Measurements from ENCODE around the gene ZNF317.

The ZNF317 gene
- total RNA-seq = 120 to 171 reads per million in 2 donors

DNA sequence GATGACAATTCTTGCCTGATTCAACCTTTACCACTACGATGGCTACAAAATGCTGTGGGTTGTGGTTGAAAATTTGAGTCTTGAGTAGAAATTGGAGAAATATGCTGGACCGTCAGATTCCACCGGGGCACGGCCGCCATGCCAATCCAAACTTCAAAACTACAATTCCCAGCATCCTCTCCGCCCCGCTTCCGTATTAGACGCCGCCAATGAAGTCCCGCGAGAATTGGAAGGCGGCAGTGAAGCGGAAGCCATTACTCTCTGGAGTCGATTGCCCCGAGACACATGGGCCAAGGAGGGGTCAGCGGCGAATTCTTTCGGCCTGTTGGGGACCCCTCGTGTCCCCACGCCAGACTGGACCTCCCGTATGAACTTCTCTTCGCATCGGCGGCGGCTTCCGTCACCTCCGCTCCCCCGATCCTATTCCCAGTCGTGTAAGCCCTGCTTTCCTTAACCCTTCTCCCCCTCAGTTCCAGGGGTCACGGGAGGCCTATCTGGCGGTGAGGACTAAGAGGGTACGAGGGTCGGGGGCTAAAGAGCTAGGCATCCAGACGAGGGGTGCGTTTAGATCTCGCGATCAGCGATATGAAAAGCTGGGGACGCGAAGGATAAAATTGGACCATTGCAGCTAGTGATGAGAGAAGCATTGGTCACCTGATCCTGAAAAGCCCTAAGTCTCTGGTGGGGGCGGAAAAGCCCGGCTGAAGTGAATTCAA lies at the start of gene ZNF317:
ZNF317 (plus strand) TSS at position 239 of the 716 bp plus-strand sequence. CDS start 15,620 bp downstream, outside the sequence.
- peak; percentile 60 to 94 (median 84) for DNase-seq

DNA sequence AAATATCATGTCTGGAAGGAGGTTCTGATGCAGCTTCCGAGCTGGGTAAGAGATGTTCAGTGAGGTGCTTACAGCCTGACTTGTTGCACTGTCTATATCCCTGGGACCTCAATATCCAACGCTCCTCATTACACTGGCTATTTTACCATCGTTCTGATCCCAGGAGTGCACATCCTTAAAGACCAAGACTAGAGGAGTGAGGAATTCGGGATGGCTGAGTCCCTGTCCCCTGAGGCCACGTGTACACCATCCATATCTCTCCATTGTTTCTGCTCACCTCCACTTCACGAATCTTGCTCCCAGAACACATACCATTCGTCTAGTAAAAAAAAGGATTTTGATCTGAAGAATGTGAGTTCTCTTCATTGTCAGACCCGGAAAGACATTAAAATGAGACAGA lies 32.8 kb upstream of the ZNF317 start, which contains the start of gene OR7G2:
OR7G2 (minus strand) TSS at position 101 of the 400 bp plus-strand sequence. CDS start 4,232 bp downstream, outside the sequence.
- DNase-seq = no peak

DNA sequence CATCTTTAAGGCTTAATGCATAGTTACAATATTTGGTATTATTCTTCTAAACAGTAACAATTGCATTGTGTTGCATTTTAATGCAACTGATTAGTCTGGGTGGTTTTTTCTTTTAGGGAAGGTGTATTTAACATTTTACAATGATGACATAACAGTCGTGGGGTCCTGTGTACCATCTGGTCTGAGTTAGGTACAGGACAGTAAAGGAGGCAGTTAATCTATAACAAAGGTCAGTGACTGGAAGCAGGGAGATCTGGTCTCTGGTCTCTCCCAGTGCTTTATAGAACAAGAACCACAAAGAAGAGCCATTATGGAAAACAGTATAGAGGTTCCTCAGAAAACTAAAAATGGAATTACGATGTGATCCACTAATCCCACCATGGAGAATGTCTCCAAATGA lies 30.2 kb upstream of the ZNF317 start:
- no peak for DNase-seq

DNA sequence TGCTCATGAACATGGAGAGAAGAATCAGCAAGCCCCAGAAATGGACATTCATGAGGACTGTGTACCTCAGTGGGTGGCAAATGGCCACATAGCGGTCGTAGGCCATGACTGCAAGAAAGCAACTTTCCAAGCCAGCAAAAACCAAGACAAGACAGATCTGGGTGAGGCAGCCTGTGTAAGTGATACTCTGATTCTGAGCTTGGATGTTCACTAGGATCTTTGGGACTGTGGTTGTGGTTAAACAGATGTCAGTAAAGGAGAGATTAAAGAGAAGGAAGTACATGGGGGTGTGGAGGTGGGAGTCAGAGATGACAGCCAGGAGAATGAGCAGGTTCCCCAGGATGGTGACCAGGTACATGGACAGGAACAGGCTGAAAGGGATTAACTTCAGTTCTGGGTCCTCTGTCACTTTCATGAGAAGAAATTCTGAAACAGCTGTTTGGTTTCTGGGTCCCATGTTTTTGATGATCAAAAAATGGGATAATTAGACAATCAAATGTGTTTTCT lies 24.8 kb upstream of the ZNF317 start, which contains the start of gene OR7G1:
OR7G1 (minus strand) TSS at position 457 of the 507 bp plus-strand sequence; CDS start at position 457, 0 bp downstream.
- no peak for DNase-seq

DNA sequence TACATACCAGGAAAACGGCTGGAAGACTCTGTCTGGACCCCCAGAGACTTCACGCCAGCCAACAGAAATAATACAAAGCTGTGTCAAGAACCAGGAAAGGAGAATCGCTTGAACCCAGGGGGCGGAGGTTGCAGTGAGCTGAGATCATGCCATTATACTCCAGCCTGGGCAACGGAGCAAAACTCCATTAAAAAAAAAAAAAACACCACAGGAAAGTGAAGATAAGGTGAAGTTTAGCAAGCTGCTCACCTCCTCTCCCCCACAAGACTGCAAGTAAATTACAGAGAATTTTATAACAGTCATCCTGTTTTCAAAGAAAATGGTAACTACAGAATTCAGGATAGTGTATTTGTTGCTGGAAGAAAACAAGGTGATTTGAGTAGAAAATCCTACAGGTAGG lies 23.6 kb upstream of the ZNF317 start:
- DNase-seq = no peak

DNA sequence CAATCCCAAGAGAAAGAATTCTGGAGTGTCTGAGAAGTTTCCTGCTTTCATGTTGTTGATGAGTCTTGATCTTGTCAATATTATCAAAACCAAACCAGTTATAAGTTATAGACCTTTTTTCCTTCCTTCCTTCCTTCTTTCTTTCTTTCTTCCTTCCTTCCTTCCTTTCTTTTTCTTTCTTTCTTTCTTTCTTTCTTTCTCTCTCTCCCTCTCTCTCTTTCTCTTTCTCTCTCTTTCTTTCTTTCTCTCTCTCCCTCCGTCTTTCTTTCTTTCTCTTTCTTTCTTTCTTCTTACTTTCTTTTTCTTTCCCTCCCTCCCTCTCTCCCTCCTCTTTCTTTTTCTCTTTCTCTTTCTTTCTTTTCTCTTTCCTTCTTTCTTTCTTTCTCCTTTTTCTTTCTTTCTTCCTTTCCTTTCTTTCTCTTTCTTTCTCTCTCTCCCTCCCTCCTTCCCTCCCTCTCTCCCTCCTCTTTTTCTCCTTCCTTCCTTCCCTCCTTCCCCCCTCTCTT lies 13.2 kb upstream of the ZNF317 start, which contains the start of gene OR7G3:
OR7G3 (minus strand) TSS at position 51 of the 506 bp plus-strand sequence; CDS start at position 51, 0 bp downstream.
- DNase-seq = no peak

DNA sequence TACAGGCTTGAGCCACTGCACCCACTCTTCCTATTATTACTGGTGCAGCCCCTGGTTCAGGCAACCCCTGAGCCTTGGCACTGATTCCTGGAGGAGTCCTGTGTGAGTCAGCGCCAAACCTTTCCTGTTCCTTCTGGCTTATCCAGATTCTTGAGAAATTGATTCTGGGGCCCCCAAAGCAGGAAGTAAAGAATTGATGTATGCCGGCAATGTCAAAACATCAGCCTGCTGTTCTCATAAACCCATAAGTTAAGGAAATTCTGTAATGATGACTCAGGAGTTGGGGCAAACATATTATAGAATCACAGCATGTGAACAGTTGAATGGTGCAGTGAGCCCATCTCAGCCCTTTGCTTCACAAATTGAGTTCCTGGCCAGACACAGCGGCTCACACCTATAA lies 12.0 kb upstream of the ZNF317 start:
- no peak for DNase-seq

DNA sequence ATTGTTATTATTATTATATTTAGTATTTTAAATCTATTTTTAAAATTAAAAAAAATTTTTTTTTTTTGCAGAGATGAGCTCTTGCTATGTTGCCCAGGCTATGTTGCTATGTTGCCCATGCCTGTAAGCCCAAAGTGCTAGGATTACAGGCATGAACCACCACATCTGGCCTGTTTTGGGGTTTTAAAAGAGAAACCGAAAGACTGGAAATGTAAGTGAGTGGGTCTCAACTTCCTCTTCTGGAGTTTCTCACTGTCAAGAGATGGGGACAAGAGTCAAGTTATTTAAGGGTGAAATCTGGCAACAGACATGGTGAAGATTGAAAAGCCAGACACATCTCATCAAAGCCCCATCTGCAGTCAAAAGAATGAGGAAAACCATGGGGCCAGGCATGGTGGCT lies 9.2 kb upstream of the ZNF317 start:
- DNase-seq = peak in 1 of 5 experiments; percentile 6

DNA sequence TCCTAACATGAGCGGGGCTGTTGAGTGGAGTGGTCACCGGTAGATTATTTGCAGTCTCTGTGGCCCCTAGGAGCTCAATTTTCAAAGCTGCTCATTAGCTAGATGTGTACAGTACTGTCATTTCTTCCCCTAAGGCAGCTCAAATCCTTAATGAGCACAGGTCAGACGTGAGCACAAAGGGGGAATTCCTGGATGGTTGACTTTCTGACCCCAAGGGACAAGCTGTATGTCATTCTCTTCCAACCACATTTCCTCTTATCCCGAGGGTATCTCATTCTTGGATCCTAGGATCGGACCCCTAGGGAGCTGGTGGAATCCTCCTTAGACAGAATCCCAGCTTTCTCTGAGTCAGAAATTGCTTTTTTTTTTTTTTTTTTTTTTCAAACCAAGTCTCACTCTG lies 7.8 kb upstream of the ZNF317 start:
- DNase-seq = no peak

DNA sequence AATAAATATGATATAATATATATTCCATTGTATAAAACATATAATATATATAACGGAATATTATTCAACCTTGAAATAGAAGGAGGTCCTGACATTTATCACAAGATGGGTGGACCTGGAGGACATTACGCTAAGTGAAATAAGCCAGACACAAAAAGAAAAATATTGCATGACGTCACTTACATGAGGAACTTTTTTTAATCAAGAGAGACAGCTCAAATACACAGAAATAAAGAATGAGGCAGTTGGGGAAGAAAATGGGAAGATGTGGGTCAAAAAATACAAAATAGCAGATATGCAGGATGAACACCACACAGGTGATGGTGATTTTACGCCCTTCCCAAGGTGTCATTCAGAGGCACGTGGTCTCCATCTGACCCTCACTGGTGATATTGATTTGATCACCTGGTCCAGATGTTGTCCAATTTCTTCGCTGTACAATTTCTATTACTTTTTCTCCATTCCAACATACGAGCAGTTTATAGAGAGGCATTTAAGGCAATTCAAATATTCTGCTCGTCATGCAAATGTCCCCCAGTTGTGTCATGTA lies 513 bp upstream of the ZNF317 start:
- no peak for DNase-seq

DNA sequence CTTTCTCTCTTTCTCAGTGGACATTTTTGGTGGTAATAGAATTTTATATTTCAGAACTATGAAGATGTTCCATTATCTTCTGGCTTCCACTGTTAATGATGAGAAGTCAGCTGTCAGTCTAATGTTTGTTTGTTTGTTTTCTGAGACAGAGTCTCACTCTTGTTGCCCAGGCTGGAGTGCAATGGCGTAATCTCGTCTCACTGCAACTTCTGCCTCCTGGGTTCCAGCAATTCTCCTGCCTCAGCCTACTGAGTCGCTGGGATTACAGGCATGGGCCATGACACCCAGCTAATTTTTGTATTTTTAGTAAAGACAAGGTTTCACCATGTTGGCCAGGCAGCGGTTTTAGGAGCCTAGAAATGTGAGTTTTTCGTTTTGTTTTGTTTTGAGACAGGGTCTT lies 4.7 kb downstream of the ZNF317 start:
- peak in 1 of 5 experiments; percentile 19 for DNase-seq

DNA sequence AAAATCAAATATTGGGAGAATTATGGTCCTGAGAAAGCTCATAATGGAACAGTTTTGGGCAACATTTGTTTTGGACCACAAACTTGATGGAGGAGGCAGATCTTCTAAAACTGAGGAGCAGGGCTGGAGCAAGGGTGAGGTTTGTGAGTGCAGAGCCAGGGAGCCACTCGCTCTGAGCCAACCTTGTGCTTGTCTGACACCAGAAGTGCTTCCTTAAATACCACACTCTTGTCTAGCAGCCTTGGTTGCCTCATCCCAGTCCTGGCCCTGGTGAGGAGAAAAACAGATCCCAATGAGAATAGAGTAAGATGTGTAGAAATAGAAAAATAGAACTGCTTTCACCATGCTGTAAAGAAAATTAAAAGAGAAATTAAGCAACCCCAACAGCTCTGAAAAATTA lies 6.7 kb downstream of the ZNF317 start:
- no peak for DNase-seq

DNA sequence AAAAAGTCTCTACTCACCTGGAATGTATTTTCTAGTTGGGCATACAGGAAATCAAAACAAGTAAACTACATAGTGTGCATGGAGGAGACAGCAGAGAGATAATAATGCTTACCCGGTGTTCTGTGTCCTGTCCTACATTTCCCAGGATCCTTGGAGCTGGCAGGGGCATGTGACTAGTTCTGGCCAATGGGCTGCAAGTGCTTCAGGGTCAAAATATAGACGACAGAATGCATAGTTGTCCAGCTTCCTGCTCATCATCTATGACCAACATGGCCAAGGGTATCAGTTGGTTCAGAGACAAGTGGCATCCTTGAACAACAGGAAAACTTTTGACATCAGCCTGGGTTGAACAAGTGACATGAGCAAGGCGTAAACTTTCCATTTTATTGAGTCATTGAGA lies 8.5 kb downstream of the ZNF317 start:
- DNase-seq = no peak

DNA sequence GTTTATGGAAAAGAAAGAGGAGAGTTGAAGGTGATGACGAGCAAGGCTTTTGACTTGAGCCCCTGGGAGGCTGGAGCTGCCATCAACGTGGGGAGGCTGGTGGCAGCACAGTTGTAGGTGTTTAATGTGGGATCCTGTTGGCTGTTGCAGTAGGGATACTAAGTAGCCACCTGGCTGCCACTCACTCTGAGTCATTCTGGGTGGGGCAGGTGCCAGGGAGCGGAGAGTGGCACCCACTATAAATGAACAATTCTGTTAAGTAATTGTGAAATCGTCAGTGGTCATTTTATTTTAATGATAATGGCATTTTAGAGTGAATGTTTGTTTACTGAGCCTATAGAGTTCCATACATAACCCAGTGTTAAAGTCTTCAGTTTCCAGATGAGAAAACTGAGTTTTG lies 9.8 kb downstream of the ZNF317 start:
- no peak for DNase-seq

DNA sequence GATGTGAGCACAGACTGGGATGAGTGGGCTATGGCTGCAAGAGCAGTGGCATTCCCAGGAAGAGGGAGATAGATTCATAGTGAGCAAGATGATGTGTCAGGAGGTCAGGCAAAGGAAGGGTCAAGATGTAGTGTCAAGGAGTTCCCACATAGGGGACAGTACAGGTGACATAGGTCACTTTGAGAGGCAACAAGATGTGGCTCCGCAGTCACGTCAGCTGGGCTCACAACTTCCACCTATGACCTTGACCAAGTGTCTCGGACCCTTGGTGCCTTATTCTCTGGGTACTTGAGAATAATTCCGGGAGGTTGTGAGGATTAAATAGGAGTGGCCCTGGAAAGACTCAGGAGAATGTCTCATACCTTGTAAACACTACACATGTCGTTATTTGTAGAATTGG lies 10.5 kb downstream of the ZNF317 start:
- no peak for DNase-seq

DNA sequence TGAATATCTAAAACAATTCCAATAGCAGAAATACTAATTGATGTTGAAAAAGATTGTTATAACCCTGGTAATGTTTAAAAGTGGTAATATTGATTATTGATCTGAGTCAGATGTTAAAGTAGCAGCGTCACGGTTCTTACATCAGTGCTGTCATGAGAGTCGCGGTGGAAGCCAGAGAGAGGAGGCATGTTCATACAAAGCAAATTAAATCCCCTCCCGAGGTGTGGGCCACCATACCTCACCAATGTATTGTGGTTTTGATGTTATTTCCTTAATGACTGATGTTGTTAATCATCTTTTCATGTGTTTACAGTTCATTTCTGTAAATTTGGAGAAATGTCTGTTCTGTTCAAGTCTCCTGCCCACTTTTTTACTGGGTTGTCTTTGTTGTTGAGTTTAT lies 11.2 kb downstream of the ZNF317 start:
- no peak for DNase-seq

DNA sequence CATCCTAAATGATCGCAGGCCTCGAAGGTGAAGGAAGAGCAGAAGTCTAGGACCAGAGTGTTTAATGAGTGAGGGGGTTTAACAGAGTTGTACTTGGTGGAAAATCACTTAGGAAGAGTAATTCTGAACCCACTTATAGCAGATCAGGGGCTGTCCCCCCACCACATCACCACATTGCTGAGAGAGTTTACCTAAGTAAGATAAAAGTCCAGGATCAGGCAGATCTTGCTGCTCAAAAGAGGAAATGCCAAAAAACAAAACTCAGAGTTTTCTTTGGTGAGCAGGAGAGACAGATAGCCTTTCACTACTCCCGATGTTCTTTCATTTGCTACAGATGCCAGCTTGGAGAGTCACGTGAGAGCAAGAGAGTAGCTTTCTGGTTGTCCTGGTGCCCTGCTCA lies 15.4 kb downstream of the ZNF317 start:
- no peak for DNase-seq

DNA sequence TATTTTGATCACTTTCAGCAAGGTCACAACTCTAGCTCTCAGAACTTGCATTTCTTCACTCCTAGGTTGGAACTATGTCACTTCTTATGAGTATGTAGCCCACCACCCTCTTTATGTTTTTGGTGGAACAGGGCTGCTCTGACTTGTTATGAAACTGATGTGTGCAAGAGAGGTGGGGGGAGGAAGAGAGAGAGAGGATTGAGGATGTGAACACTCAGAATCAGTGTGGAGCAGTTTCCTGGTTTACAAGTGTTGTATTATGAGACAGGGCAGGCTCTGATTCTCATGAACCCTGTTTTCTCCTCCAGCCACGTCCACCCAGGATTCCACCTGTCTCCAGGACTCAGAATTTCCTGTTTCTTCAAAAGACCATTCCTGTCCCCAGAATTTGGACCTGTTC lies 16.1 kb downstream of the ZNF317 start:
- no peak for DNase-seq

DNA sequence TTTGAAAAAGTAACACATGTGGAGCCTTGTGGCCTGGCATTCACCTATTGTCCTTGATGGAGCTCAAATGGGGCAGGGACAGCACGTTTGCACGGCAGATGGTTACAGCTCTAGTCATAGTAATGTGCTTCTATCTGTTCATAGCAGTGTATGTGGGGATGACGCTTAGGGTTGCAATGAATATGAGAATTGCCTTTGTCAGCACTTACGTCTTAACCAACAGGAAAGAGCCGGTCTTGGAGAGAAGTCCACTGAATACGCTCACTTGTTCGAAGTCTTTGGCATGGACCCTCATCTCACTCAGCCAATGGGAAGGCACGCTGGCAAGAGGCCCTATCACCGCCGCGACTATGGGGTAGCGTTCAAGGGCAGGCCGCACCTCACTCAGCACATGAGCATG lies 19.7 kb downstream of the ZNF317 start:
- no peak for DNase-seq

DNA sequence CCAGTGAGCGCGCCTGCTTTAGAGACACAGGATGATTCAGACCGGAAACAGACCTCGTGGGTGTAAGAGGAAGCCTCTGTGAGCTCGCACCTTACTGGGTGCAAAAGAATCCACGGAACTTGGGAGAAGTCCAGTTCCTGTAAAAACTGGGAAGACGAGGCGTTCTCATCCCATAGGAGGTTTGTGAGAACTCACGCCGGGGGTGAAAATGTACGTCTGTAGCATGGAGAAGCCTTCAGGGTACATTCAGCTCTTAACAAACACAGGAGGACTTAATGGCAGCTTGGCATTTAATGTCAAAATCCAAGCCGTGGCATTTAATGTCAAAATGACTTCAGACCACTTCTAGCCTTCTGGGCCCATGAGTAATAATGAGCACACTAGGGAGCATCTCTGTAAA lies 21.2 kb downstream of the ZNF317 start:
- no peak for DNase-seq

DNA sequence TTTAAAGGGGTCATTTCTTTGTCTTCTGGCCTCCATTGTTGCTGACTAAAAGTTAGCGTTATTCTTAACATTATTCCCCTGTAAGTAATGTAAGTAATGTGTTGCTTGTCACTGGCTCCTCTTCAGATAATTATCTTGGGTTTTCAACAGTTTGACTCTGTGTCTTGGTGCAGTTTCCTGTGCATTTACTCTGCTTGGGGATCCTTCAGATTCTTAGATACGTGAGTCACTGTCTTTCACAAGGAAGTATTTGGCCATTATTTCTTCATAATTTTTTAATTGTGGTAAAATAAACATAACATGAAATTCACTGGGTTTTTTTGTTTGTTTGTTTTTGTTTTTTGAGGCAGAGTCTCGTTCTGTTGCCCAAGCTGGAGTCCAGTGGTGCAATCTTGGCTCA lies 25.1 kb downstream of the ZNF317 start:
- no peak for DNase-seq

DNA sequence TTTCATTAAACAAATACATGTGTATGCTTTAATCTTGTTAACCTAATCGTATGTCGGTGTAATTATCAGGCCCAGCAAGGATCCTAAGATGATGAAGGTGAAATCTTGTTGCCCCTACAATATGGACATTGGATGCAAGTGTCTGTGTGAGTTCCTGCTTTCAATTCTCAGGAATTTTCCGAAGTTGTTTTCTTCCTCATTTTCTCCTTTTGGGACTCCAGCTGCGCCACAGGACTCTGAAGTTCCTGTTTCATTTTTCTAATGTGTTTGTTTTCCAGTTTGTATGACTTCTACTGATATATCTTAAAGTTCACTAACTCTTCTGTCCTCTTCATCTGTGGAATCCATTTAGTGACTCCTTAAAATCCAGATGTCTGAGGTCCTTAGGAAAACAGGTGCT lies 26.6 kb downstream of the ZNF317 start:
- no peak for DNase-seq

DNA sequence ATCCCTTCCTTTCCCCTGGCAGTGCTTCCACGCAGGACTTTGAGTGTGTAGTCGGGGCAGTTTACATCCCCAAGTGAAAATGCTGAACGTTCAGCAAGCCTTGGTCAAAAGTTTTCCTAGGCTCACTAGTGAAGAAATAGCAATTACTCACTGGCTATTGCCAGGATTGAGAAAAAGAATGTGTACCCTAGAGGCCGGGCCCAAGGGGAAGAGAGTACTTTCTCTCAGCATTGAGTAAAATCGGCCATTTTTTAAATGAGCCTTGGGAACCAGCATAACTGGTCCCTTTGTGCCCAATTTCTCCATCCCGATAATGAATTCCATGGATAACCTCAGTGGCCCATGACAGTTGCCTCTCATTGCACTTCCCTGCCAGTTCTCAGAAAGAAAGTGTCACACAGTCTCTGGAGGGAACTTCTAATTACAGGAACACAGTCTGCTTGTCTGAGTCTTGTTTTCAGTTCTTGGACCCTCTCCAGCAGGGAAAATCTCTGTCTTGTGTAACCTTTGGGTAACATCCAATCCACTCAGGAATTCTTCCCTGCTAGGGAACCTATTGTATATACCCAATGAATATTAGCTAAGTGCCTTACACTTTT lies 31.3 kb downstream of the ZNF317 start:
- no peak for DNase-seq

DNA sequence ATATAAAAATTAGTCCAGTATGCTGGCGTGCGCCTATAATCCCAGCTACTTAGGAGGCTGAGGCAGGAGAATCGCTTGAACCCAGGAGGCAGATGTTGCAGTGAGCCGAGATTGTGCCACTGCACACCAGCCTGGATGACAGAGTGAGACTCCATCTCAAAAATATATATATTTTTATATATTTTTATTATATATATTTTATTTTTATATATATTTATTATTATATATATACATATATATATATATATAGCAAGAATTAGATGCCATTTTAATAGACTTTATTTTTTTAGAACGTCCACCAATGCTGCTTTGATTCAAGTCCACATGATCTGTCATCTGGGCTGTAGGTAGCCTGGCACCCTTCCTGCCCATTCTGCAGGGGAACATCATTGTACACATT lies 35.1 kb downstream of the ZNF317 start:
- no peak for DNase-seq
